Measurements from ENCODE around the gene SPAG9.

The SPAG9 gene

GRCh38 chr17:51010173-51010675, 110.4 kb downstream of the SPAG9 start:
- H3K4me3 ChIP-seq (ENCODE audit: low read depth, low read length), result no peak overlapping the region
- DNase-seq (ENCODE audit: low read depth), result no peak
- TF ChIP-seq CTCF (IDR thresholded peaks at IDR 0.05; ENCODE audit: low read depth, low read length, missing control alignments), result no peak

- DNase-seq (ENCODE audit: low read depth), result no peak
- no peak overlapping the region for H3K4me3 ChIP-seq (ENCODE audit: low read depth, low read length)
- no peak for TF ChIP-seq CTCF (IDR thresholded peaks at IDR 0.05; ENCODE audit: low read depth, low read length, missing control alignments)
Measured at GRCh38 chr17:51006601-51007000, 114.1 kb downstream of the SPAG9 start.

GRCh38 chr17:51005768-51006167, 114.9 kb downstream of the SPAG9 start:
- no peak overlapping the region for H3K4me3 ChIP-seq (ENCODE audit: low read depth, low read length)
- no peak for TF ChIP-seq CTCF (IDR thresholded peaks at IDR 0.05; ENCODE audit: low read depth, low read length, missing control alignments)
- no peak for DNase-seq (ENCODE audit: low read depth)

GRCh38 chr17:51004249-51004648, 116.4 kb downstream of the SPAG9 start:
- no peak overlapping the region for H3K4me3 ChIP-seq (ENCODE audit: low read depth, low read length)
- no peak for TF ChIP-seq CTCF (IDR thresholded peaks at IDR 0.05; ENCODE audit: low read depth, low read length, missing control alignments)
- no peak for DNase-seq (ENCODE audit: low read depth)

GRCh38 chr17:51000835-51001638, 119.6 kb downstream of the SPAG9 start:
- peak; percentile 33 for TF ChIP-seq CTCF (IDR thresholded peaks at IDR 0.05; ENCODE audit: low read depth, low read length, missing control alignments)
- peak; percentile 39 for DNase-seq (ENCODE audit: low read depth)
- H3K4me3 ChIP-seq (ENCODE audit: low read depth, low read length), result no peak overlapping the region

- no peak overlapping the region for H3K4me3 ChIP-seq (ENCODE audit: low read depth, low read length)
- no peak for DNase-seq (ENCODE audit: low read depth)
- no peak for TF ChIP-seq CTCF (IDR thresholded peaks at IDR 0.05; ENCODE audit: low read depth, low read length, missing control alignments)
Measured at GRCh38 chr17:50995668-50996067, 125.0 kb downstream of the SPAG9 start.

GRCh38 chr17:50993544-50993943, 127.1 kb downstream of the SPAG9 start:
- DNase-seq (ENCODE audit: low read depth), result no peak
- no peak overlapping the region for H3K4me3 ChIP-seq (ENCODE audit: low read depth, low read length)
- TF ChIP-seq CTCF (IDR thresholded peaks at IDR 0.05; ENCODE audit: low read depth, low read length, missing control alignments), result no peak

Data from GM12864 (cell line).